Iris pigment epithelial cell (primary cell): ENCODE results near the gene AGT.
"Not testable (repeated sequence)": the region's sequence is repeated elsewhere in the genome, so short reads cannot be mapped to it uniquely, and the experiment has no call there.

Experiments
- DNase-seq: peaks from one replicate; pipeline ENCODE4 v3.0.0-alpha.2; 2011; ENCODE audit warnings: low read depth

AGT gene

GRCh38 chr1:230691615-230692014, 22.3 kb downstream of the AGT start:
- DNase-seq = no peak

GRCh38 chr1:230690101-230690500, 23.8 kb downstream of the AGT start:
- no peak for DNase-seq

GRCh38 chr1:230686747-230687146, 27.2 kb downstream of the AGT start:
- DNase-seq = no peak

GRCh38 chr1:230684998-230685397, 28.9 kb downstream of the AGT start:
- no peak for DNase-seq

- no peak for DNase-seq
Measured at GRCh38 chr1:230684146-230684545, 29.8 kb downstream of the AGT start.

- DNase-seq = peak; percentile 67
Measured at GRCh38 chr1:230682882-230683610, 30.9 kb downstream of the AGT start.

- DNase-seq = no peak
Measured at GRCh38 chr1:230682274-230682673, 31.6 kb downstream of the AGT start.

- DNase-seq = peak; percentile 89
Measured at GRCh38 chr1:230681599-230681998, 32.3 kb downstream of the AGT start.

- DNase-seq = no peak
Measured at GRCh38 chr1:230680300-230681025, 33.5 kb downstream of the AGT start.

- DNase-seq = no peak
Measured at GRCh38 chr1:230679825-230680224, 34.1 kb downstream of the AGT start.

- DNase-seq = no peak
Measured at GRCh38 chr1:230679192-230679591, 34.7 kb downstream of the AGT start.

GRCh38 chr1:230677200-230677599, 36.7 kb downstream of the AGT start:
- DNase-seq = no peak

- DNase-seq = no peak
Measured at GRCh38 chr1:230674581-230674980, 39.3 kb downstream of the AGT start.

- no peak for DNase-seq
Measured at GRCh38 chr1:230669543-230669942, 44.4 kb downstream of the AGT start.

- no peak for DNase-seq
Measured at GRCh38 chr1:230668227-230668626, 45.7 kb downstream of the AGT start.

- DNase-seq = no peak
Measured at GRCh38 chr1:230661976-230662375, 51.9 kb downstream of the AGT start.

GRCh38 chr1:230658691-230659090, 55.2 kb downstream of the AGT start:
- no peak for DNase-seq

- DNase-seq = not testable (repeated sequence)
Measured at GRCh38 chr1:230658103-230658502, 55.8 kb downstream of the AGT start.

GRCh38 chr1:230656719-230657118, 57.2 kb downstream of the AGT start:
- not testable (repeated sequence) for DNase-seq
